ENCODE data around the gene FPR1.

Gene FPR1

GRCh38 chr19:51766461-51766860 is 14.8 kb upstream of the FPR1 start:
- H3K4me3 ChIP-seq (ENCODE audit: control insufficient read depth in 1 of 7, extremely low read depth in 1 of 7, insufficient read depth in 4 of 7, low read depth in 2 of 7, low read length in 6 of 7): no peak overlapping the region
- CTCF ChIA-PET: no interaction called here

GRCh38 chr19:51765086-51765485 is 13.4 kb upstream of the FPR1 start:
- peaks cover 0 to 5% (median 0%) of the 10 kb centered on the region in 4 experiments for H3K36me3 ChIP-seq (ENCODE audit: control insufficient read depth in 4 of 4, insufficient read depth in 4 of 4, low read length in 3 of 4)
- 100% methylated on average over 2 of the region's 5 CpGs for WGBS (ENCODE audit: insufficient coverage)
- CTCF ChIA-PET: interaction anchor here (2.0 kb wide), 1 partner anchor 12 kb away, joined by 4 read pairs; no protein-coding TSS in a partner anchor
- POLR2A ChIA-PET: interaction anchor here (1.4 kb wide), 1 partner anchor 13 kb away, joined by 3 read pairs; the partner anchor contains the start of gene FPR1
- no peak overlapping the region for H3K4me3 ChIP-seq (ENCODE audit: control insufficient read depth in 1 of 7, extremely low read depth in 1 of 7, insufficient read depth in 4 of 7, low read depth in 2 of 7, low read length in 6 of 7)
- H3K27ac ChIP-seq (ENCODE audit: insufficient read depth in 1 of 2, low read depth in 1 of 2, low read length in 2 of 2, poor library complexity in 1 of 2, severe bottlenecking in 2 of 2): no peak overlapping the region
- H3K9me3 ChIP-seq (ENCODE audit: control extremely low read depth in 1 of 5, control insufficient read depth in 4 of 5, insufficient read depth in 2 of 5, low read depth in 1 of 5, low read length in 4 of 5): peaks cover 0 to 4% (median 0%) of the 10 kb centered on the region in 5 experiments
- DNase-seq: peak in 1 of 3 donors; percentile 15
- peaks cover 0 to 8% (median 0%) of the 10 kb centered on the region in 5 experiments for H3K27me3 ChIP-seq (replicated peaks in 2 of 5; ENCODE audit: control insufficient read depth in 4 of 5, insufficient read depth in 5 of 5, low read length in 4 of 5)
- H3K4me1 ChIP-seq (ENCODE audit: control extremely low read depth in 1 of 4, control insufficient read depth in 4 of 4, insufficient read depth in 4 of 4, low read length in 3 of 4): peaks cover 6 to 64% (median 14%) of the 10 kb centered on the region in 4 experiments

More at GRCh38 chr19:51766461-51766860, 14.8 kb upstream of the FPR1 start:
- Histone ChIP-seq H3K9me3 (ENCODE audit: control extremely low read depth in 1 of 5, control insufficient read depth in 4 of 5, insufficient read depth in 2 of 5, low read depth in 1 of 5, low read length in 4 of 5) (peaks cover 0 to 4% (median 0%) of the 10 kb centered on the region in 5 experiments), H3K27ac (ENCODE audit: insufficient read depth in 1 of 2, low read depth in 1 of 2, low read length in 2 of 2, poor library complexity in 1 of 2, severe bottlenecking in 2 of 2) (no peak overlapping the region), H3K4me1 (ENCODE audit: control extremely low read depth in 1 of 4, control insufficient read depth in 4 of 4, insufficient read depth in 4 of 4, low read length in 3 of 4) (peaks cover 9 to 59% (median 14%) of the 10 kb centered on the region in 4 experiments), H3K27me3 (replicated peaks in 2 of 5; ENCODE audit: control insufficient read depth in 4 of 5, insufficient read depth in 5 of 5, low read length in 4 of 5) (peaks cover 0 to 8% (median 0%) of the 10 kb centered on the region in 5 experiments), H3K36me3 (ENCODE audit: control insufficient read depth in 4 of 4, insufficient read depth in 4 of 4, low read length in 3 of 4) (peaks cover 0 to 5% (median 0%) of the 10 kb centered on the region in 4 experiments)
- POLR2A ChIA-PET: no interaction called here
- no peak for DNase-seq
- WGBS (ENCODE audit: insufficient coverage): 96% methylated on average over 4 of the region's 5 CpGs

GRCh38 chr19:51761696-51762095 is 10.0 kb upstream of the FPR1 start:
- peaks cover 0 to 8% (median 0%) of the 10 kb centered on the region in 5 experiments for H3K27me3 ChIP-seq (replicated peaks in 2 of 5; ENCODE audit: control insufficient read depth in 4 of 5, insufficient read depth in 5 of 5, low read length in 4 of 5)
- peaks cover 6 to 40% (median 10%) of the 10 kb centered on the region in 4 experiments for H3K4me1 ChIP-seq (ENCODE audit: control extremely low read depth in 1 of 4, control insufficient read depth in 4 of 4, insufficient read depth in 4 of 4, low read length in 3 of 4)
- H3K4me3 ChIP-seq (ENCODE audit: control insufficient read depth in 1 of 7, extremely low read depth in 1 of 7, insufficient read depth in 4 of 7, low read depth in 2 of 7, low read length in 6 of 7): no peak overlapping the region
- ChIA-PET POLR2A (no interaction called here), CTCF (interaction anchor here (0.7 to 0.9 kb wide), 2 partner anchors 16 to 378 kb away, joined by 3 read pairs; partner anchors contain the start of gene ZNF616)
- no peak for DNase-seq
- 98% methylated on average over 7 of the region's 7 CpGs for WGBS (ENCODE audit: insufficient coverage)
- H3K36me3 ChIP-seq (ENCODE audit: control insufficient read depth in 4 of 4, insufficient read depth in 4 of 4, low read length in 3 of 4): no peaks in the 10 kb centered on the region
- no peak overlapping the region for H3K27ac ChIP-seq (ENCODE audit: insufficient read depth in 1 of 2, low read depth in 1 of 2, low read length in 2 of 2, poor library complexity in 1 of 2, severe bottlenecking in 2 of 2)
- H3K9me3 ChIP-seq (ENCODE audit: control extremely low read depth in 1 of 5, control insufficient read depth in 4 of 5, insufficient read depth in 2 of 5, low read depth in 1 of 5, low read length in 4 of 5): no peaks in the 10 kb centered on the region

- H3K27ac ChIP-seq (ENCODE audit: insufficient read depth in 1 of 2, low read depth in 1 of 2, low read length in 2 of 2, poor library complexity in 1 of 2, severe bottlenecking in 2 of 2): no peak within 1 kb of the TSS
- no peaks in the 10 kb centered on the region for H3K36me3 ChIP-seq (ENCODE audit: control insufficient read depth in 4 of 4, insufficient read depth in 4 of 4, low read length in 3 of 4)
- H3K27me3 ChIP-seq (replicated peaks in 2 of 5; ENCODE audit: control insufficient read depth in 4 of 5, insufficient read depth in 5 of 5, low read length in 4 of 5): peaks cover 0 to 8% (median 0%) of the 10 kb centered on the region in 5 experiments
- peaks cover 6 to 32% (median 10%) of the 10 kb centered on the region in 4 experiments for H3K4me1 ChIP-seq (ENCODE audit: control extremely low read depth in 1 of 4, control insufficient read depth in 4 of 4, insufficient read depth in 4 of 4, low read length in 3 of 4)
- no peak for DNase-seq
- WGBS (ENCODE audit: insufficient coverage): 84% methylated on average over 3 of the region's 8 CpGs
- POLR2A ChIA-PET: no interaction called here
- CTCF ChIA-PET: no interaction called here
- H3K9me3 ChIP-seq (ENCODE audit: control extremely low read depth in 1 of 5, control insufficient read depth in 4 of 5, insufficient read depth in 2 of 5, low read depth in 1 of 5, low read length in 4 of 5): no peaks in the 10 kb centered on the region
- H3K4me3 ChIP-seq (ENCODE audit: control insufficient read depth in 1 of 7, extremely low read depth in 1 of 7, insufficient read depth in 4 of 7, low read depth in 2 of 7, low read length in 6 of 7): peak within 1 kb of the TSS in 2 of 7 experiments; percentile 49 to 54
Observed at GRCh38 chr19:51760697-51761356, 9.1 kb upstream of the FPR1 start, which contains the start of gene FPR2. Gene FPR2 (plus strand): TSS chr19:51761180. CDS start chr19:51768659, 7,479 bp downstream.

GRCh38 chr19:51755571-51755970 is 3.9 kb upstream of the FPR1 start:
- CTCF ChIA-PET: interaction anchor here (1.2 kb wide), 1 partner anchor 51 kb away, joined by 3 read pairs; no protein-coding TSS in a partner anchor
- peaks cover 0 to 2% (median 0%) of the 10 kb centered on the region in 5 experiments for H3K9me3 ChIP-seq (ENCODE audit: control extremely low read depth in 1 of 5, control insufficient read depth in 4 of 5, insufficient read depth in 2 of 5, low read depth in 1 of 5, low read length in 4 of 5)
- H3K4me3 ChIP-seq (ENCODE audit: control insufficient read depth in 1 of 7, extremely low read depth in 1 of 7, insufficient read depth in 4 of 7, low read depth in 2 of 7, low read length in 6 of 7): no peak overlapping the region
- no peaks in the 10 kb centered on the region for H3K27me3 ChIP-seq (replicated peaks in 2 of 5; ENCODE audit: control insufficient read depth in 4 of 5, insufficient read depth in 5 of 5, low read length in 4 of 5)
- no peak for DNase-seq
- no peaks in the 10 kb centered on the region for H3K36me3 ChIP-seq (ENCODE audit: control insufficient read depth in 4 of 4, insufficient read depth in 4 of 4, low read length in 3 of 4)
- 96% methylated on average over 6 of the region's 7 CpGs for WGBS (ENCODE audit: insufficient coverage)
- POLR2A ChIA-PET: no interaction called here
- peaks cover 0 to 12% (median 0%) of the 10 kb centered on the region in 4 experiments for H3K4me1 ChIP-seq (ENCODE audit: control extremely low read depth in 1 of 4, control insufficient read depth in 4 of 4, insufficient read depth in 4 of 4, low read length in 3 of 4)
- H3K27ac ChIP-seq (ENCODE audit: insufficient read depth in 1 of 2, low read depth in 1 of 2, low read length in 2 of 2, poor library complexity in 1 of 2, severe bottlenecking in 2 of 2): no peak overlapping the region

- POLR2A ChIA-PET: no interaction called here
- CTCF ChIA-PET: no interaction called here
- Histone ChIP-seq H3K4me3 (ENCODE audit: control insufficient read depth in 1 of 7, extremely low read depth in 1 of 7, insufficient read depth in 4 of 7, low read depth in 2 of 7, low read length in 6 of 7) (no peak overlapping the region), H3K27me3 (replicated peaks in 2 of 5; ENCODE audit: control insufficient read depth in 4 of 5, insufficient read depth in 5 of 5, low read length in 4 of 5) (no peaks in the 10 kb centered on the region), H3K27ac (ENCODE audit: insufficient read depth in 1 of 2, low read depth in 1 of 2, low read length in 2 of 2, poor library complexity in 1 of 2, severe bottlenecking in 2 of 2) (no peak overlapping the region), H3K36me3 (ENCODE audit: control insufficient read depth in 4 of 4, insufficient read depth in 4 of 4, low read length in 3 of 4) (no peaks in the 10 kb centered on the region), H3K4me1 (ENCODE audit: control extremely low read depth in 1 of 4, control insufficient read depth in 4 of 4, insufficient read depth in 4 of 4, low read length in 3 of 4) (peaks cover 0 to 12% (median 0%) of the 10 kb centered on the region in 4 experiments), H3K9me3 (ENCODE audit: control extremely low read depth in 1 of 5, control insufficient read depth in 4 of 5, insufficient read depth in 2 of 5, low read depth in 1 of 5, low read length in 4 of 5) (peaks cover 0 to 2% (median 0%) of the 10 kb centered on the region in 5 experiments)
- DNase-seq: no peak
- WGBS (ENCODE audit: insufficient coverage): 91% methylated on average over 4 of the region's 4 CpGs
Observed at GRCh38 chr19:51754770-51755169, 3.1 kb upstream of the FPR1 start.

GRCh38 chr19:51754109-51754508 is 2.4 kb upstream of the FPR1 start:
- ChIA-PET CTCF (no interaction called here), POLR2A (no interaction called here)
- Histone ChIP-seq H3K27me3 (replicated peaks in 2 of 5; ENCODE audit: control insufficient read depth in 4 of 5, insufficient read depth in 5 of 5, low read length in 4 of 5) (no peaks in the 10 kb centered on the region), H3K4me1 (ENCODE audit: control extremely low read depth in 1 of 4, control insufficient read depth in 4 of 4, insufficient read depth in 4 of 4, low read length in 3 of 4) (peaks cover 0 to 12% (median 0%) of the 10 kb centered on the region in 4 experiments), H3K4me3 (ENCODE audit: control insufficient read depth in 1 of 7, extremely low read depth in 1 of 7, insufficient read depth in 4 of 7, low read depth in 2 of 7, low read length in 6 of 7) (no peak overlapping the region), H3K27ac (ENCODE audit: insufficient read depth in 1 of 2, low read depth in 1 of 2, low read length in 2 of 2, poor library complexity in 1 of 2, severe bottlenecking in 2 of 2) (no peak overlapping the region), H3K9me3 (ENCODE audit: control extremely low read depth in 1 of 5, control insufficient read depth in 4 of 5, insufficient read depth in 2 of 5, low read depth in 1 of 5, low read length in 4 of 5) (peaks cover 0 to 2% (median 0%) of the 10 kb centered on the region in 5 experiments), H3K36me3 (ENCODE audit: control insufficient read depth in 4 of 4, insufficient read depth in 4 of 4, low read length in 3 of 4) (no peaks in the 10 kb centered on the region)
- 98% methylated on average over 6 of the region's 6 CpGs for WGBS (ENCODE audit: insufficient coverage)
- DNase-seq: no peak

Data from common myeloid progenitor, CD34-positive (primary cell).